ENCODE measurements around the gene UTP3. TPM values are rescaled to one million over a fixed set of nuclear protein-coding genes. Genes with fewer than 3 reads are reported as not detected.

Gene UTP3
- total and polyA plus RNA-seq, 9 of the 15 experiments (the other 6 are each of a cell fraction or from before 2014, with no cell fraction given), result 11.9 to 69.3 (median 34.0) TPM

- 34% methylated on average over 5 of the region's 5 CpGs for WGBS (ENCODE audit: insufficient coverage, low coverage, missing lambda C conversion rate)
- H3K4me2 ChIP-seq (ENCODE audit: insufficient read depth, low read length), result peak overlapping the region; percentile 35; the same call in 1 of the 2 replicates
- no peak for TF ChIP-seq KLF16 (IDR thresholded peaks at IDR 0.05)
- TF ChIP-seq ARNT (IDR thresholded peaks at IDR 0.05), result 0 out of 4 replicates have a peak, but pooled peaks of 1 of the 2 experiments have one; percentile 47
- TF ChIP-seq ZNF695 (CRISPR knock-in tag; IDR thresholded peaks at IDR 0.05), result no peak
- peak; percentile 57; the same call in 1 of the 2 replicates for TF ChIP-seq KLF6 (CRISPR knock-in tag; IDR thresholded peaks at IDR 0.05; ENCODE audit: borderline replicate concordance)
- peak; percentile 63; the same call in 1 of the 2 replicates for TF ChIP-seq NFRKB (IDR thresholded peaks at IDR 0.05; ENCODE audit: low read depth)
- TF ChIP-seq FOXJ2 (tag; IDR thresholded peaks at IDR 0.05), result peak; percentile 71; the same call in 1 of the 2 replicates
- peak; percentile 96 for TF ChIP-seq MYC (IDR thresholded peaks at IDR 0.05; ENCODE audit: low read depth, low read length)
- no peak for TF ChIP-seq MYC (CRISPR knock-in tag; IDR thresholded peaks at IDR 0.05; ENCODE audit: borderline replicate concordance, low read depth)
- TF ChIP-seq PYGO2 (tag; IDR thresholded peaks at IDR 0.05), result 0 out of 2 replicates have a peak, but pooled peaks have one; percentile 9
- peak; percentile 83 for TF ChIP-seq POLR2H (tag; IDR thresholded peaks at IDR 0.05; ENCODE audit: low read depth)
- no peak for TF ChIP-seq YBX1 (IDR thresholded peaks at IDR 0.05)
- TF ChIP-seq ATF7 (IDR thresholded peaks at IDR 0.05), result peak; percentile 56; the same call in 1 of the 2 replicates
- peak; percentile 87 for TF ChIP-seq ZNF316 (IDR thresholded peaks at IDR 0.05)
- no peak for TF ChIP-seq TCF15 (CRISPR knock-in tag; IDR thresholded peaks at IDR 0.05)
- TF ChIP-seq PTTG1 (tag; IDR thresholded peaks at IDR 0.05; ENCODE audit: low read depth), result no peak
- TF ChIP-seq TFAM (CRISPR knock-in tag; conservative IDR thresholded peaks at IDR 0.05), result no peak
- TF ChIP-seq ZNF445 (CRISPR knock-in tag; IDR thresholded peaks at IDR 0.05; ENCODE audit: low read depth), result no peak
- no peak for TF ChIP-seq POLR2AphosphoS2 (IDR thresholded peaks at IDR 0.05; ENCODE audit: low read length)
- no peak for TF ChIP-seq NR2F6 (CRISPR knock-in tag; IDR thresholded peaks at IDR 0.05)
- TF ChIP-seq ZNF740 (CRISPR knock-in tag; IDR thresholded peaks at IDR 0.05), result no peak
- no peak for TF ChIP-seq ZNF740 (tag; IDR thresholded peaks at IDR 0.05)
- TF ChIP-seq OTX1 (CRISPR knock-in tag; IDR thresholded peaks at IDR 0.05), result no peak
- TF ChIP-seq CHD4 (IDR thresholded peaks at IDR 0.05; ENCODE audit: insufficient read depth, insufficient replicate concordance, low read depth, low read length, poor library complexity, severe bottlenecking), result no peak
- TF ChIP-seq TCF7 (IDR thresholded peaks at IDR 0.05; ENCODE audit: borderline replicate concordance), result no peak
These were observed 26.0 kb downstream of the UTP3 start for GRCh38 chr4:70714079-70714887.

More at GRCh38 chr4:70714079-70714887, 26.0 kb downstream of the UTP3 start:
- H3K36me3 ChIP-seq (ENCODE audit: control insufficient read depth, insufficient read depth, low read length), result no peaks in the 10 kb centered on the region
- no peaks in the 10 kb centered on the region for H3K9me1 ChIP-seq (ENCODE audit: control insufficient read depth, insufficient read depth, low read length)
- peak overlapping the region in 1 of 2 experiments; percentile 61; a peak in 2 of 4 replicates for H3K9ac ChIP-seq (ENCODE audit: insufficient read depth in 1 of 2, low read depth in 2 of 2, low read length in 2 of 2)
- no peak overlapping the region for H3K4me3 ChIP-seq
- no peaks in the 10 kb centered on the region for H3K27me3 ChIP-seq (ENCODE audit: control insufficient read depth in 2 of 2, insufficient read depth in 2 of 2, low read length in 2 of 2)
- ChIA-PET CTCF (ENCODE audit: low intra/inter-chr PET ratio) (no interaction called here), POLR2A (interaction anchor here (0.6 to 2.8 kb wide), 8 partner anchors 9 to 35 kb away, joined by 3 to 17 read pairs (median 4); partner anchors contain the start of gene UTP3)
- peaks cover 28% of the 10 kb centered on the region for H3K79me2 ChIP-seq (ENCODE audit: control insufficient read depth, insufficient read depth, low read length)
- FAIRE-seq (peak; percentile 72), DNase-seq (ENCODE audit: extremely low read depth in 1 of 4, low spot score in 3 of 4) (peak in 2 of 4 experiments; percentile 45 to 70), ATAC-seq (peak; percentile 93)
- H3K27ac ChIP-seq (ENCODE audit: extremely low read depth, low read depth, low read length), result peak overlapping the region; percentile 56; the same call in 2 of the 3 replicates
- H3K9me3 ChIP-seq (replicated peaks; ENCODE audit: control insufficient read depth, insufficient read depth, low read depth, low read length), result no peaks in the 10 kb centered on the region
- no peaks in the 10 kb centered on the region for H4K20me1 ChIP-seq (replicated peaks; ENCODE audit: control insufficient read depth, insufficient read depth, low read length)
- intact Hi-C loops (cut with micrococcal nuclease) (no loop called here), in situ Hi-C loops (cut with MboI) (no loop called here)
- peaks cover 8 to 27% of the 10 kb centered on the region in 2 experiments for H3K4me1 ChIP-seq (replicated peaks in 1 of 2; ENCODE audit: control insufficient read depth in 2 of 2, insufficient read depth in 2 of 2, low read length in 2 of 2)
- H2AFZ ChIP-seq (ENCODE audit: low read depth, low read length), result peak overlapping the region; percentile 35
- no TSS peak for BruUV-seq (replicated peaks)

Data from K562 (cell line).